Cortex of kidney (tissue), 1 donor: ENCODE results near the gene TRPC4.
"Not testable (repeated sequence)": the region's sequence is repeated elsewhere in the genome, so short reads cannot be mapped to it uniquely, and the experiment has no call there.

Source experiments
- DNase-seq: peaks from one replicate; lab custom pipeline; 2025; lab: John Stamatoyannopoulos, UW

The TRPC4 gene

GRCh38 chr13:37601648-37602440 is 267.7 kb downstream of the TRPC4 start:
- no peak for DNase-seq

DNA sequence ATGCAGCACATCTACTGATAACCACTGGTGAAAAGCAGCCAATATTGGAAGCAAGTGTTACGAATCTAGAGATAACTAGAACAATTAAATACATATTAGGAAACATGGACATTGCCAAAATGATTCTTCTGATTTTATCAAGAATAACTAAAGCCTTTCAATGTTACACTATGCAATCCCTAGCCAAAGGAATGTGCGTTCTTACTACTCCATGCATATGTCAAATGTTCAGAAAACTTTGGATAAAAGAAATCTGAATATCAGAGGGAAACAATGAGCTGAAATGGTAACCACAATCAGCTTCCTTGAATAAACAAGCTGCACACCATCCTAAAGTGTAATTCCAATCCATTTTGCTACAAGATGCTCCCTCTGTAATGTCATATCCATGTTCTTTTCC is 270.1 kb downstream of the TRPC4 start:
- DNase-seq, result no peak

DNA sequence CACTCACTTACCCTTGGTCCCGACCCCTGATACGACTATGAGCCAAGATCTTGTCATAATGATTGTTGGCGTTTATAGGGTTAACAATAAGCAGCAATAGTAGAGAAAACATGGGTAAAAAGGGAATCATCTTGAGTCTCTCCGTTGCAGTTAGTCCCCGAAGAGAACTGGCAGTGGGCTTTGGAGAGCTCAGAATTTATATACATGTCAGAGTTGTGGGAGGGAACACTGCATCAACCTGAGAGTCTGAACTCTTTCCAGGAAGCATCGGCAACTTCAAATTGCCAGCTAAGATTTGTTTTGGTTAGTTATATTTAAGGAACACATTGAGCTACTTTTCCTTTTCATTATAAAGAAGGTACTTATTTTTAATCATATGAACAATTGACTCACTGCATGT is 271.0 kb downstream of the TRPC4 start, which contains the start of gene POSTN:
Gene POSTN, minus strand, starts transcription at position 172 of the 400 bp plus-strand sequence. Its CDS starts 42 bp downstream, at position 130.
- no peak for DNase-seq

GRCh38 chr13:37597477-37598025 is 272.0 kb downstream of the TRPC4 start:
- DNase-seq, result no peak

DNA sequence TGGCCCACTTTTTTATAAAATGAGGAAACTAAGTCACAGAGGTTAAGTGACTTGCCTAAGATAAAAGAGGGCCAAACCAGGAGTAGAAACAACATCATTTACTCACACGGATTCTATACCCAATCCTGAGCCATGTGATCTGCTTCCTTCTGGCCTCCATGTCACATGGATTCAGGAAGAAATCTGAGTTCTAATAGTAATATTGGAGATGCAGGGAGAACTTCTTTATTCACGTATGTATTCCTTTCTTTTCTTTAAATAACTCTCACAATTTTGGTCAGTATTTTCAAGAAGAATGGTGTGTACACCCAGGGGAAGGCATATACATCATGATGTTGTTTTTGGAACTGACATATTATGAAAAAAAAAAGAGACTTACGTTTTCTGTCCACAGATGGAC is 272.8 kb downstream of the TRPC4 start:
- DNase-seq, result no peak

DNA sequence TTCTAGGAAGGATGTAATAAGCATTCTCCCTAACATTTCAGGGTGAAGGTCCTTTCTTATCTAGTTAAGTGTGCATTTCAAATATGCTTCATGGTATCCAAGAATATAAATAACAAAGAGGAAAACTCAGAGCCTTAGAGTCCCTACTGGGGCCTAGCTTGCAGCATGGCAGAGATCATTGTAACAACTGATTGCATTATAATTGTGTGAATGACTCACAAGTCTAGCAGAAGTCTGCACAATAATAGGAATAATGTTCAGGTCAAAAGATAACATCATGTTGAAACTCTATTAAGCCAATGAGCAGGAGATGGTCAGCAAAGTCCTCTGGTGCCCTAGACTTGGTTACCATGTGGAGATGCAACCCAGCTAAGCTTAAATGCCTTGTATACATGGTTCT is 274.4 kb downstream of the TRPC4 start:
- no peak for DNase-seq

GRCh38 chr13:37594550-37594949 is 275.0 kb downstream of the TRPC4 start:
- no peak for DNase-seq

DNA sequence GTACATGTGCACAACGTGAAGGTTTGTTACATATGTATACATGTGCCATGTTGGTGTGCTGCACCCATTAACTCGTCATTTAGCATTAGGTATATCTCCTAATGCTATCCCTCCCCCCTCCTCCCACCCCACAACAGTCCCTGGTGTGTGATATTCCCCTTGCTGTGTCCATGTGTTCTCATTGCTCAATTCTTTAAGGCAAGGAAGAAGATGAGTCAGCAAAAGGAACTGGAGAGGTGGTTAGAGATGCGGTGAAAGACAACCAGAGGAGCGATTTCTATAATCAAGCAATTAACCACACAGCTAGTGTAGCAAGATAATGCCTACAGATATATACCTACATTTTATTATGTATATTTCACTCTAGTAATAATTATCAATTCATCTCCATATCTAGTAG is 280.2 kb downstream of the TRPC4 start:
- DNase-seq, result not testable (repeated sequence)

DNA sequence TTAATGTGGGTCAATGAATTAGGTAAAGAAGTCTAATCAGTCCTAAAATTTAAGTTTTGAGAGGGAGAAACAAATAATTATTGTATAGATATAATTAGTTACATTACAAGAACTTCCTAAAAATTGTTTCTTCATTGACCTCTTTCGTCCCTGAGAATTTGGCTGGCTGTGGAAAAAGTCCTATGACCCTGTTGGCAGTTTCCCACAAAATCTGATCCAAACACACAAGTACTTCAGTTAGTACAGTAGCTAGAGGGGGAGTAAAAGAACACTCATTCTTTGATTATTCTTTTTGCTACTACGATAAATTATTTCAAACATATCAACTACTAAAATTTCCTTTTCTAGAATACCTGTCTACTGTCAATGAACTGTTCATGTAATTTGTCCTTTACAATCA is 282.3 kb downstream of the TRPC4 start:
- DNase-seq, result no peak
